NCI-H2227 treated with DMSO at 0.1 percent for 48 hours (cell line): ENCODE results near the gene TMPRSS13.
"Not testable (repeated sequence)": the region's sequence is repeated elsewhere in the genome, so short reads cannot be mapped to it uniquely, and the experiment has no call there.

Source experiments
- DNase-seq: peaks from one replicate; lab custom pipeline; 2025; lab: John Stamatoyannopoulos, UW

The TMPRSS13 gene

GRCh38 chr11:117950993-117951961 is 22.1 kb upstream of the TMPRSS13 start:
- DNase-seq, result no peak

- DNase-seq, result no peak
Observed at GRCh38 chr11:117950301-117950700, 21.1 kb upstream of the TMPRSS13 start.

GRCh38 chr11:117949062-117949461 is 19.9 kb upstream of the TMPRSS13 start:
- DNase-seq, result no peak

- DNase-seq, result not testable (repeated sequence)
Observed at GRCh38 chr11:117948466-117948865, 19.3 kb upstream of the TMPRSS13 start.

GRCh38 chr11:117947751-117948150 is 18.5 kb upstream of the TMPRSS13 start:
- not testable (repeated sequence) for DNase-seq

- DNase-seq, result peak; percentile 62
Observed at GRCh38 chr11:117946842-117947526, 17.8 kb upstream of the TMPRSS13 start.

- DNase-seq, result no peak
Observed at GRCh38 chr11:117946156-117946841, 17.1 kb upstream of the TMPRSS13 start.

- DNase-seq, result no peak
Observed at GRCh38 chr11:117945047-117945810, 16.0 kb upstream of the TMPRSS13 start.

GRCh38 chr11:117944554-117944953 is 15.4 kb upstream of the TMPRSS13 start:
- DNase-seq, result no peak

GRCh38 chr11:117941976-117942654 is 12.9 kb upstream of the TMPRSS13 start:
- no peak for DNase-seq

GRCh38 chr11:117941163-117941707 is 12.0 kb upstream of the TMPRSS13 start:
- no peak for DNase-seq

- no peak for DNase-seq
Observed at GRCh38 chr11:117940736-117941135, 11.5 kb upstream of the TMPRSS13 start.

- DNase-seq, result no peak
Observed at GRCh38 chr11:117936973-117937372, 7.8 kb upstream of the TMPRSS13 start.

- DNase-seq, result no peak
Observed at GRCh38 chr11:117934526-117935307, 5.5 kb upstream of the TMPRSS13 start.

GRCh38 chr11:117933930-117934329 is 4.7 kb upstream of the TMPRSS13 start:
- DNase-seq, result no peak

GRCh38 chr11:117933475-117933874 is 4.3 kb upstream of the TMPRSS13 start:
- no peak for DNase-seq

- no peak for DNase-seq
Observed at GRCh38 chr11:117932947-117933346, 3.7 kb upstream of the TMPRSS13 start.

GRCh38 chr11:117932426-117932825 is 3.2 kb upstream of the TMPRSS13 start:
- no peak for DNase-seq

GRCh38 chr11:117931971-117932370 is 2.8 kb upstream of the TMPRSS13 start:
- no peak for DNase-seq

GRCh38 chr11:117931331-117931950 is 2.2 kb upstream of the TMPRSS13 start:
- no peak for DNase-seq
